ENCODE measurements around the gene ESF1.

ESF1 gene, protein sequence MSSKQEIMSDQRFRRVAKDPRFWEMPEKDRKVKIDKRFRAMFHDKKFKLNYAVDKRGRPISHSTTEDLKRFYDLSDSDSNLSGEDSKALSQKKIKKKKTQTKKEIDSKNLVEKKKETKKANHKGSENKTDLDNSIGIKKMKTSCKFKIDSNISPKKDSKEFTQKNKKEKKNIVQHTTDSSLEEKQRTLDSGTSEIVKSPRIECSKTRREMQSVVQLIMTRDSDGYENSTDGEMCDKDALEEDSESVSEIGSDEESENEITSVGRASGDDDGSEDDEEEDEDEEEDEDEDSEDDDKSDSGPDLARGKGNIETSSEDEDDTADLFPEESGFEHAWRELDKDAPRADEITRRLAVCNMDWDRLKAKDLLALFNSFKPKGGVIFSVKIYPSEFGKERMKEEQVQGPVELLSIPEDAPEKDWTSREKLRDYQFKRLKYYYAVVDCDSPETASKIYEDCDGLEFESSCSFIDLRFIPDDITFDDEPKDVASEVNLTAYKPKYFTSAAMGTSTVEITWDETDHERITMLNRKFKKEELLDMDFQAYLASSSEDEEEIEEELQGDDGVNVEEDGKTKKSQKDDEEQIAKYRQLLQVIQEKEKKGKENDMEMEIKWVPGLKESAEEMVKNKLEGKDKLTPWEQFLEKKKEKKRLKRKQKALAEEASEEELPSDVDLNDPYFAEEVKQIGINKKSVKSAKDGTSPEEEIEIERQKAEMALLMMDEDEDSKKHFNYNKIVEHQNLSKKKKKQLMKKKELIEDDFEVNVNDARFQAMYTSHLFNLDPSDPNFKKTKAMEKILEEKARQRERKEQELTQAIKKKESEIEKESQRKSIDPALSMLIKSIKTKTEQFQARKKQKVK

DNA sequence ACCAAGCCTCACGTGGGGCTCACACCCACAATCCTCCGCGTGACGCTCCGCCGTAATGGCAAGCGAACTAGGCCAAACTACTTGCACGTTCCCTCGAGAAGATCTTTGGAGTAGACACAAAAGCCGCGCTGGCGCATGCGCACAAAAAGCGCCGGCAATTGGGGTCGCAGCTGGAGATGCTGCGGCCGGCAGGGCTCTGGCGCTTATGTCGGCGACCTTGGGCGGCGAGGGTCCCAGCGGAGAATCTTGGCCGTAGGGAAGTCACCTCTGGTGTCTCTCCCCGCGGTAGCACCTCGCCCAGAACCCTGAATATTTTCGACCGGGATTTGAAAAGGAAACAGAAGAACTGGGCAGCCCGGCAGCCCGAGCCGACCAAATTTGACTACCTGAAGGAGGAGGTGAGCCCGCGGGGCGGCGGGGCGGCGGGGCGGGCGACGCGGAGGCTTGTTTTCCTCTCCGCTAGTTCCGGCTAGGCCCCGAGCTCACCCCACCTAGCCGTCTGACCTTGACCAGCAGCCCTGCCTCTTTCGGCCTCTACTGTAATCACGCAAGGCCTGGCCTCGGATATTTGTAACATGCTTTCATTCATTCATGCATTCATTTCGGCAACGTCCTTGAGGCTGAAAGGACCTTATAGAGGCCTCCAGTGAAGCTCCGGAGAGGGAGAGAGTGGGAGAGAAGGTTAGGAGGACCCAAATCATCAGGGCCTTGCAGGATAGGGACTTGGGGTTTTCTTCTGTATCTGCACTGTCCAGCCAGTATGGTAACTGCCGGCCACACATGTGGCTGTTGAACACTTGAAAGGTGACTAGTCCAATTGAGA is at the start of gene ESF1, which contains the start of gene NDUFAF5:
TSS of gene ESF1 (minus strand) at position 27 of the 823 bp plus-strand sequence. CDS start 1,779 bp downstream, outside the sequence.
TSS of gene NDUFAF5 (plus strand) at position 136 of the 823 bp plus-strand sequence. CDS start at position 177, 41 bp downstream.
- TF ChIP-seq, protein P1, sequence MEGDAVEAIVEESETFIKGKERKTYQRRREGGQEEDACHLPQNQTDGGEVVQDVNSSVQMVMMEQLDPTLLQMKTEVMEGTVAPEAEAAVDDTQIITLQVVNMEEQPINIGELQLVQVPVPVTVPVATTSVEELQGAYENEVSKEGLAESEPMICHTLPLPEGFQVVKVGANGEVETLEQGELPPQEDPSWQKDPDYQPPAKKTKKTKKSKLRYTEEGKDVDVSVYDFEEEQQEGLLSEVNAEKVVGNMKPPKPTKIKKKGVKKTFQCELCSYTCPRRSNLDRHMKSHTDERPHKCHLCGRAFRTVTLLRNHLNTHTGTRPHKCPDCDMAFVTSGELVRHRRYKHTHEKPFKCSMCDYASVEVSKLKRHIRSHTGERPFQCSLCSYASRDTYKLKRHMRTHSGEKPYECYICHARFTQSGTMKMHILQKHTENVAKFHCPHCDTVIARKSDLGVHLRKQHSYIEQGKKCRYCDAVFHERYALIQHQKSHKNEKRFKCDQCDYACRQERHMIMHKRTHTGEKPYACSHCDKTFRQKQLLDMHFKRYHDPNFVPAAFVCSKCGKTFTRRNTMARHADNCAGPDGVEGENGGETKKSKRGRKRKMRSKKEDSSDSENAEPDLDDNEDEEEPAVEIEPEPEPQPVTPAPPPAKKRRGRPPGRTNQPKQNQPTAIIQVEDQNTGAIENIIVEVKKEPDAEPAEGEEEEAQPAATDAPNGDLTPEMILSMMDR (IDR thresholded peaks at IDR 0.05; ENCODE audit: low read depth, low read length), result no peak
- peak; percentile 97 for DNase-seq (ENCODE audit: low read depth, low spot score)
- peak within 1 kb of the TSS; percentile 77 for H3K4me3 ChIP-seq (ENCODE audit: low read depth, low read length)
- in situ Hi-C loops (cut with HindIII; ENCODE audit: low sequenced_read_pairs), result no loop called here

DNA sequence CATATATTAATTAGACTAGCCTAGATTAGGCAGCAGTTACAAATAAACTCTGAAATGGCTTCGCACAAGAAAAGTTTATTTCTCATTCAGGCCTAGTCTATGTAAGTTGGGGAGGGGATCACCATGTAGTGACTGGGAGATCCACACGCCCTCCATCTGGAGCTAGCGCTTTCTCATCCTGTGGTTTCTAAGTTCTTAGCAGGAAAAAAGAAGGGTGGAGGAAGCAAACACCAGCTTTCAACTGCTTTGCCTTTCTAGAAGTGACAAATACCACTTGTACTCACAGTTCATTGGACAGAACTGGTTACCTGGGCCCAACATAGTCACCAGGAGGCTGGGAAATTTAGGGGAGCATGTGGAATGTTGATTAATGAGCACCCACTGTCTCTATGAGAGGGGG is 46.8 kb upstream of the ESF1 start:
- H3K4me3 ChIP-seq (ENCODE audit: low read depth, low read length), result no peak overlapping the region
- TF ChIP-seq, protein P1 (IDR thresholded peaks at IDR 0.05; ENCODE audit: low read depth, low read length), result no peak
- in situ Hi-C loops (cut with HindIII; ENCODE audit: low sequenced_read_pairs), result no loop called here
- no peak for DNase-seq (ENCODE audit: low read depth, low spot score)

DNA sequence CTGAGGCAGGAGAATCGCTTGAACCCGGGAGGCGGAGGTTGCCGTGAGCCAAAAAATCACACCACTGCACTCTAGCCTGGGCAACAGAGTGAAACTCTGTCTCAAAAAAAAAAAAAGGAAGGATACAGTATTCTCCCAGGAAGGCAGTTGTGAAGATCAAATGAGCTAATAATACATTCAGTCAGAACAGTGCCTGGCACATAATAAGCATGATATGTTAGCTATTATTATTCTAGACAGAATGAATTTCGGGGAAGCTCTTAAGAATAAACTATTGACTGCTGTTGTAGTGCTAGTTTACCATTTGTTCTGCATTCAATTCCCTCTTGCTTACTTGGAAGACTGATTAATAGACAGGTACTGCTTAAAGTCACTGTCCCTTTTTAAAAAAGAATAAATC is 40.7 kb upstream of the ESF1 start:
- in situ Hi-C loops (cut with HindIII; ENCODE audit: low sequenced_read_pairs), result no loop called here
- no peak overlapping the region for H3K4me3 ChIP-seq (ENCODE audit: low read depth, low read length)
- TF ChIP-seq, protein P1 (IDR thresholded peaks at IDR 0.05; ENCODE audit: low read depth, low read length), result no peak
- DNase-seq (ENCODE audit: low read depth, low spot score), result no peak

DNA sequence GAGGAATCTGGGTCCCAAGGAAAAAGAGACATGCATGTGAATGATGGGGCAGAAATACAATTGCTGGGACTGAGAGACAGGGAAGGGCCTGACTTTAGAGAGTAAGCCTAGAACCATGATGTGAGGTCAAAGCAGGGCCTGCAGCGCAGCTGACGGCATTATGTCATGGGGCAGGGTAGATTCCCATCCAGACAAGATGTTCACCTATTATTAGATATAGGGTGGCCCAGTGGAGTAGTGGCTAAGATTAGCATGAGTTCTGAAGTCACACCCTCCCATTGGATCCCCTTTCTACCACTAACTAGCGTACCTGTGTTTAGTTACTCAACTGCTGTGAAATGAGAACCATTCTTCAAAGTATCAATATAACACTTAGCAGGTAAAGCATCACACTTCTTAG is 39.7 kb upstream of the ESF1 start:
- in situ Hi-C loops (cut with HindIII; ENCODE audit: low sequenced_read_pairs), result no loop called here

DNA sequence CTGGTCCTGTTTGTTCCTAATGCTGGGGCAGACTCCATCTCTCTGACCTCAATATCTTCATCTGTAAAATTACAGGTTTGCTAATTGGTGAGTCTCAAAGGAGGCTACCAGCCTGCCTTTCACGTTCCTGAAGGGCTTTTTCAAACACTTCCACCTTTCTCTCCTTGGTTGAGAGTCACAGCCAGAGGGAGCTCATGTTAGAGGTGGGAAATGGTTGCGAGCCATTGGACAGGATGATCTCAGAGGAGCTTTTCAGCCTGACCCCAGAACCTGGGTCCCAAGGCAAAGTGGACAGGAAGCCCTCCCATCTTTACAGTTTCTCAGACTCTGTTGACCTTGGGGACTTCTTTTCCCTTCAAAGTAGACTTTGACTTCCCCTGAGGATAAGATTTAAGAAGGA is 37.7 kb upstream of the ESF1 start:
- in situ Hi-C loops (cut with HindIII; ENCODE audit: low sequenced_read_pairs), result no loop called here
- TF ChIP-seq, protein P1 (IDR thresholded peaks at IDR 0.05; ENCODE audit: low read depth, low read length), result no peak
- DNase-seq (ENCODE audit: low read depth, low spot score), result no peak
- H3K4me3 ChIP-seq (ENCODE audit: low read depth, low read length), result no peak overlapping the region

More for the DNA sequence above, 39.7 kb upstream of the ESF1 start:
- no peak overlapping the region for H3K4me3 ChIP-seq (ENCODE audit: low read depth, low read length)
- DNase-seq (ENCODE audit: low read depth, low spot score), result no peak
- TF ChIP-seq, protein P1 (IDR thresholded peaks at IDR 0.05; ENCODE audit: low read depth, low read length), result no peak

DNA sequence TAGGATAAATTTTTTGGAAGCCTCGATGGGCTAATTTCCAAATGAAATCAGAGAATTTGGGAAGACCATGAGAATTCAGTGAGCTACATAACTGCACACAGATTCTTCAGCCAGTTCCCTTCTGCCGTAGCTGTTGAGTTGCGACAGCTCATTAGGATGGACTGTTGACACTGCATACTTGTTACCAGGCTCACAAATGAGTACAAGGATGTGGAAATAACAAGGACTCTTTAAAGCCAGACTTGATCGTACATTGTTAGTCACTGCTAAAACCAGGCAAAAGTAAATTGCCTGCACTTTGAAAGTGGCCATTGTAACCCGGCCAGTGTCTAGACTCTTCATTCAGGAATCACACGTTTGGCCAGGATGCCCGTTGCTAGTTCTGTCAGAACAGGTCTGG is 37.2 kb upstream of the ESF1 start:
- no peak for DNase-seq (ENCODE audit: low read depth, low spot score)
- TF ChIP-seq, protein P1 (IDR thresholded peaks at IDR 0.05; ENCODE audit: low read depth, low read length), result no peak
- in situ Hi-C loops (cut with HindIII; ENCODE audit: low sequenced_read_pairs), result no loop called here
- H3K4me3 ChIP-seq (ENCODE audit: low read depth, low read length), result no peak overlapping the region

Data from astrocyte of the spinal cord (primary cell).